ENCODE results near the gene KIRREL2.

The KIRREL2 gene

GRCh38 chr19:35903550-35904179 lies 47.0 kb downstream of the KIRREL2 start:
- TF ChIP-seq CTCF (IDR thresholded peaks at IDR 0.05; ENCODE audit: borderline replicate concordance, control extremely low read depth, extremely low read depth, insufficient read depth, missing control alignments): no peak
- in situ Hi-C loops (cut with MboI; ENCODE audit: low sequenced_read_pairs, unreplicated experiment): no loop called here

GRCh38 chr19:35904311-35905068 lies 47.8 kb downstream of the KIRREL2 start:
- in situ Hi-C loops (cut with MboI; ENCODE audit: low sequenced_read_pairs, unreplicated experiment): no loop called here
- TF ChIP-seq CTCF (IDR thresholded peaks at IDR 0.05; ENCODE audit: borderline replicate concordance, control extremely low read depth, extremely low read depth, insufficient read depth, missing control alignments): no peak
- no peak for DNase-seq (ENCODE audit: low spot score)

More at GRCh38 chr19:35903550-35904179, 47.0 kb downstream of the KIRREL2 start:
- DNase-seq (ENCODE audit: low spot score): peak; percentile 83

GRCh38 chr19:35905178-35905727 lies 48.5 kb downstream of the KIRREL2 start:
- no peak for DNase-seq (ENCODE audit: low spot score)
- in situ Hi-C loops (cut with MboI; ENCODE audit: low sequenced_read_pairs, unreplicated experiment): no loop called here
- no peak for TF ChIP-seq CTCF (IDR thresholded peaks at IDR 0.05; ENCODE audit: borderline replicate concordance, control extremely low read depth, extremely low read depth, insufficient read depth, missing control alignments)

- TF ChIP-seq CTCF (IDR thresholded peaks at IDR 0.05; ENCODE audit: borderline replicate concordance, control extremely low read depth, extremely low read depth, insufficient read depth, missing control alignments): no peak
- in situ Hi-C loops (cut with MboI; ENCODE audit: low sequenced_read_pairs, unreplicated experiment): no loop called here
- DNase-seq (ENCODE audit: low spot score): no peak
These were observed 50.6 kb downstream of the KIRREL2 start for GRCh38 chr19:35907377-35907745.

- DNase-seq (ENCODE audit: low spot score): no peak
- in situ Hi-C loops (cut with MboI; ENCODE audit: low sequenced_read_pairs, unreplicated experiment): no loop called here
- no peak for TF ChIP-seq CTCF (IDR thresholded peaks at IDR 0.05; ENCODE audit: borderline replicate concordance, control extremely low read depth, extremely low read depth, insufficient read depth, missing control alignments)
These were observed 51.3 kb downstream of the KIRREL2 start, which contains the start of gene TYROBP for GRCh38 chr19:35908010-35908441. Gene TYROBP (minus strand): TSS chr19:35908295. CDS start chr19:35908228, 67 bp downstream.

- in situ Hi-C loops (cut with MboI; ENCODE audit: low sequenced_read_pairs, unreplicated experiment): no loop called here
- DNase-seq (ENCODE audit: low spot score): peak; percentile 71
- no peak for TF ChIP-seq CTCF (IDR thresholded peaks at IDR 0.05; ENCODE audit: borderline replicate concordance, control extremely low read depth, extremely low read depth, insufficient read depth, missing control alignments)
These were observed 52.4 kb downstream of the KIRREL2 start for GRCh38 chr19:35908973-35909683.

All from GM13976 (cell line).